DND-41 (cell line): ENCODE results near the gene SLC22A12.

Source experiments
- CTCF ChIP-seq: IDR thresholded peaks from 2 replicates; pipeline ENCODE4 v1.5.1; 2012; ENCODE audit warnings: borderline replicate concordance, low read length, moderate library complexity, mild to moderate bottlenecking; ENCODE audit not compliant: poor library complexity, severe bottlenecking; ENCODE audit errors: extremely low read depth
- EZH2 ChIP-seq: IDR thresholded peaks from 3 replicates; pipeline ENCODE4 v1.6.1; 2012; ENCODE audit warnings: borderline replicate concordance, low read depth, mild to moderate bottlenecking, moderate library complexity, low read length, inconsistent platforms; ENCODE audit not compliant: severe bottlenecking

DNA sequence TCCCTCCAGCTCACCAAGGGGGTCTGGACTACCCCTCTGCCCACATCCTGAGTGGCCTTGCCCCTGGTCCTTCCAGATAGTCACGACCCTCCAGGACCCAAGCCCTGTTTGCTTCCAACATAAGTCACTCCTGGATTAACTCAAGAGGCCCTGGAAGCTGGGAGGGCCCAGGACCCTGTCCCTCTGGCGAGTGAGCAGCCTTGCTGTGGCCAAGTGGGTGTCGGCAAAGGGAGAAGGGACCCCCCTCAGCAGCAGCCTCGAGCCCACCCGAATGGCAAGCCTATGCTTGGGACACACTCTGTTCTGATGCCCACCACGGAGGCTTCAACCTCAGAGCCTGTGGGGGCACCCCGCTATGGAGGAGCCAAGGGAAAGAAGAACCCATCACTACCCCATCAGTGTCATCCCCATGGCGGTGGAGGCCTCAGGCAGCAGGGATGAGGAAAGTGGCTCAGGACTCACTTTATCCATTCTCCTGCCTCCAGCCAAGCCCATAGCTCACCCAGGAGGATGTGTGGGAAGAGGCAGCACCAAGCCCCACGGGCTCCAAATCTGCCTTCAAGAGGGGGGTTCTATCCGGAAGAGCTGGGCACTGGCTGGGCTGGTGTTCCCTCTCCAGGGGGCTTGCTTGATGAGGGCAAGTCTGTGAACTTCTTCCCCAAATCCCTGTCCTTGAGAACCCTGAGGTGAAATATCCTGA is 12.5 kb downstream of the SLC22A12 start:
- TF ChIP-seq CTCF (no peak), EZH2 (no peak)
